Activated CD4-positive, alpha-beta T cell treated with anti-CD3 and anti-CD28 coated beads, Interleukin-2, amount 50 U/mL, for 1 hour (primary cell): ENCODE data around the gene LYPD6B.

ENCODE experiments used
- DNase-seq: peaks from one replicate; pipeline ENCODE4 v3.0.0-alpha.2; 2020

The LYPD6B gene

DNA sequence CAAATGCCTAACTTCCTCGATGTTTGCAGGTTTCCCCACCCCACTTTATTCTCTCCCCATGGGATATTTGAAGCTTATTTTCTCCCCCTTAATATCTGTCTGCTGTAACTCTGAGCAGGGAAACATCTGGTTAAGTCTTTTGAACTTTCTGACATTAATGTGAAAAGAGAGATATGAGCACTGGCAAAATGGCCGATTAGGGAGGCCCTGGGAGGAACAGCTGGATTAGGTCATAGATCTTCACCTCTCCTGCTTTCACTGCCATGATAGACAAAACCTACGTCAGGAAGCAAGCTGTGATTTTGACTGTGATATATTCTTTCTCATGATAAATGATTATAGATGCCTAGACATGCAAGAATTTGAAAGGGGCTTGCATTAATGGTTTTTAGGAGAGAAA, 43.6 kb downstream of the LYPD6B start:
- DNase-seq, result no peak

DNA sequence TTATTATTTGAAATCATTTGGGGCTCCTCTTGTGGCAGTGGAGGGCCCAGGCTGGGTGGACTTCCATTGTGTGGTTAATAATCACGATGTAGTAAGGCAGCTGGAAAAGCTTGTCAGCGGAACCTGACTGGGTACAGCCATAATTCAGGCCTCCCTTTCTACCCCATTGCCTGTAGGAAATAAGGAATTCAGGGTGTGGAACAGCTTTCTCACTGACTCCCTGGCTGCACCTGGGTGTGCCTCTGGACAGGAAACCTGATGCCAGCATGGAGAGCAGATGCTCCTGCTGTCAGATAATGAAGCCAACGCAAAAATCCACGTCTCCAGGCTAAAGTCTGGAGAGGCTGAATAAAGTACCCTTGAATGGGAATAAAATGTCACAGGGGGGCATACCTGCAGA, 44.2 kb downstream of the LYPD6B start:
- DNase-seq, result no peak

- DNase-seq, result no peak
Observed at GRCh38 chr2:149084924-149085795, 46.7 kb downstream of the LYPD6B start.

- DNase-seq, result no peak
Observed at GRCh38 chr2:149087751-149088150, 49.3 kb downstream of the LYPD6B start.

- DNase-seq, result no peak
Observed at GRCh38 chr2:149089068-149089467, 50.6 kb downstream of the LYPD6B start.

- DNase-seq, result no peak
Observed at GRCh38 chr2:149090706-149091105, 52.2 kb downstream of the LYPD6B start.

GRCh38 chr2:149093579-149093978, 55.1 kb downstream of the LYPD6B start:
- no peak for DNase-seq

GRCh38 chr2:149094217-149095015, 55.9 kb downstream of the LYPD6B start:
- DNase-seq, result no peak

GRCh38 chr2:149098701-149099100, 60.2 kb downstream of the LYPD6B start:
- no peak for DNase-seq

GRCh38 chr2:149099298-149099697, 60.8 kb downstream of the LYPD6B start:
- no peak for DNase-seq

DNA sequence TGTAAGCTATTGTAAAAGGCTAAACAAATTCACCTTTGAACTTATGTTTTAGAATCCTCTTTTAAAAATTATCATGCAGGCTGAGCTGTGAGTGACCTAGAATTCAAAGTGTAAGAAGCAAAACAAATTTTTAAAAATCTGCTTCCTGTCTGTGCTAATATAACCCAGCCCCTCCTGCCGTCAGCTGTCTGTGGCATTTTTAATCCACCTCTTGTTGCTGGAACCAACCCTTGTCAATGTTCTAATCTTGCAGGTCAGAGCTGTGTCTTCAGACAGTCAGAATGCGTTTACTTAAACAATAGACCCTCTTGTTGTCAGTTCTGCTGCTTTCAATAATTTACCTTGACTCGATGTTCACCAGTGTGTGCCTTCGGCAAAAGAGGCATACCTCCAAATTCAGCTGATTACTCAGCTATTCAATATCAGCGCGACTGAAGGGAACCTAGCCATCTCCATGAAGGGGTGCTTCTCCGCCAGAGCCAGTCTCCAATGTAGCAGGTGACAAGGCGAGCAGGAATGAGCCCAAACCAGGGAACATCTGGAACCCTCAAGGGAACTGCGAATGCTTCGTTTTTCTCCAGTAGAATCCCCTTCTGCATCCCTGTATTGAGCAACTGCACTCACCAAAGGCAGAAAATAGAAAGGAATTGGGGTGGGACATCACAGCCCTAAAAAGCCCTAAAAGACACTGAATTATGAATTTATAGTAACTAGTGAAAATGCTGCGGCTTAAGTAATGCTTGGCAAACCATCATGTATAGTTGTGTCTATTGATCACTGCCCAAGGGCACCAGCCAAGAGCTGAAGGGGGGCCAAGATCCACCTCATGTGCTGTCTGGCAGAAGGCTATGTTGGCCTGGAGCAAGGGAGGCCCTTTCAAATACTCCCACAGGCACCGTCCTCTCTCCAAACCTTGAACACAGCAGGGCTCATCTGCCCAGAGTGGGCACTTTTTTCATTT, 62.5 kb downstream of the LYPD6B start:
- no peak for DNase-seq

- DNase-seq, result no peak
Observed at GRCh38 chr2:149101818-149102217, 63.3 kb downstream of the LYPD6B start.

DNA sequence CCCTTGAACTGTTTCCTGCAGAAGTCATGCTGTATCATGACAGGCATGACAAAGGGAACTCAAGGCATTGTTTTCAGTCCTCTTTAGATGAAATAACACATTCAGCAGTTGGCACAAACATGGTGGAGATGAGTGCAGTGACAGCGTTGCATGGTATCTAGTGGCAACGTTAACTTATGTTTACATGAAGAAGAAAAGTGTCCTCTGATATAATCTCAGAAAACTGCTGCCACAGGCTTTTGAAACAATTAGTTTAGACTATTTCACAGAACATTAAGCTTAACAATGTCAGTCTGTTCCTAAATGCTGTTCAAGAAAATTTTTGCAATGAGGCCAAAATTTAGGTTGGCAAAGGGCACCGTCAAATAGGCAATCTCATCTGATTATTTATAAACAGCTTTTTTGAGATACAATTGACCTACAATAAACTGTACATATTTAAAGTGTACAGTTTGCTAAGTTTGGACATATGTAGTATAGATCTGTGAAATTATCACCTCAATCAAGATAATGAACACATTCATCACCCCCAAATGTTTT, 64.7 kb downstream of the LYPD6B start:
- DNase-seq, result no peak

GRCh38 chr2:149104221-149104620, 65.7 kb downstream of the LYPD6B start:
- DNase-seq, result no peak

DNA sequence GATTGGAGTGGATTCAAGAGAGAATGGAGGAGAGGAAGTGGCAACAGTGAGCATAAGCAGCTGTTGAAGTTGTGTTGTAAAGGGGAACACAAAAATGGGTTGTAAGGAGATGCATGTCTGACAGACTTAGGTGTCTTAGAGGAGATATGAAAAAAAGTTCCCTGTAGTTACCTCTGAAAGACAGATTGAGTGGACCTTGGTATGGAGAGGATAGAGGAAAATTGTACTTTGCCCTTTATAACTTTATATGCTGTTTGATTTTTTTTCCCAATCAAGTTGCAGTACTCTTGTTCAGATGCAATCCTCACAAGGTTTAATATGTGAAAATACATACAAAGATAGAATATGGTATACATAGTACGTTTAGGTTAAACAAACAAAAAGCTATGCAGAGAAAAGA, 73.6 kb downstream of the LYPD6B start:
- DNase-seq, result no peak

GRCh38 chr2:149112713-149113112, 74.2 kb downstream of the LYPD6B start:
- DNase-seq, result no peak

DNA sequence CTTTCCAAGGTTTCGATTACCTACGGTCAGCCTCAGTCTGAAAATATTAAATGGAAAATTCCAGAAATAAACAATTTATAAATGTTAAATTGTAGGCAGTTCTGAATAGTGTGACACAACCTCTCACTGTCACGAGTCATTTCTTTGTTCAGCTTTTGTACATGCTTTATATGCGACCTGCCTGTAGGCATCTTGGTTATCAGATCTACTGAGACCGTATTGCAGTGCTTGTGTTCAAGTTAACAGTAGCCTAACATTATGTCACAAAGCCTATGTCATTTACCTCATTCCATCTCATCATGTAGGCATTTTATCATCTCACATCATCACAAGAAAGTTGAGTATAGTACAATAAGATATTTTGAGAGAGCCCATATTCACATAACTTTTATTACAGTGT, 77.3 kb downstream of the LYPD6B start:
- no peak for DNase-seq

DNA sequence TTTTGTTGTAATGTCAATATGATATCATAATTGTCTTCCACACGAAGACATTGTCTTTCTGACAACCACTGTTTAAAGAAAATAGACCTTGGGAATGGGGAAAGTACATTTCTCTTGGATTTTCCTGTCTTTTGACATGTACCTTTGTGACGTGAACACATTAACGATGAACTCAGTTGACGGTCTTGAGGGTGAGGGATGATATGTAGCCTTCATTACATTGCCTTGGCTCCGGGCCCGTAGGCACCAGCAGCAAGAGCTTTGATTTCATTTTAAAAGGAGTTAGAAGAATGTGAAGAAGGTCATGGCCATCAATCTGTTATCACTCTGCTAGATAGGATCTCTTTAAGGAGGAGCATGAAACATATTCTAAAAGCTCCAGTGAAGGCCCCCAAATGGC, 80.9 kb downstream of the LYPD6B start:
- DNase-seq, result no peak

DNA sequence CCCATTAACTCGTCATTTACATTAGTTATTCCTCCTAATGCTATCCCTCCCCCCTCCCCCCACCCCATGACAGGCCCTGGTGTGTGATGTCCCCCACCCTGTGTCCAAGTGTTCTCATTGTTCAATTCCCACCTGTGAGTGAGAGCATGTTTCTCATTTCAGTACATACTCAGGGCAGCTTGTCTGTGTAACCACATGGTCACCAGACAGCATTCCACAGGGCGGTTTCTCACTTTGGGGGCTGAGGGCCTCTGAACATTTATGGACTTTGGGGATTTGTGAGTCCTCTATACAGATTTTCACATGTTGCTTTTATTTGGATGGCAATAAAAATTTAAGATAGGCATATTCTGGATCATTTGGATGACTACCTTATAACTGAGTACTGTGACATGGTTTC, 84.0 kb downstream of the LYPD6B start:
- no peak for DNase-seq

GRCh38 chr2:149125031-149125725, 86.7 kb downstream of the LYPD6B start:
- DNase-seq, result no peak

GRCh38 chr2:149129433-149129832, 90.9 kb downstream of the LYPD6B start:
- DNase-seq, result no peak

DNA sequence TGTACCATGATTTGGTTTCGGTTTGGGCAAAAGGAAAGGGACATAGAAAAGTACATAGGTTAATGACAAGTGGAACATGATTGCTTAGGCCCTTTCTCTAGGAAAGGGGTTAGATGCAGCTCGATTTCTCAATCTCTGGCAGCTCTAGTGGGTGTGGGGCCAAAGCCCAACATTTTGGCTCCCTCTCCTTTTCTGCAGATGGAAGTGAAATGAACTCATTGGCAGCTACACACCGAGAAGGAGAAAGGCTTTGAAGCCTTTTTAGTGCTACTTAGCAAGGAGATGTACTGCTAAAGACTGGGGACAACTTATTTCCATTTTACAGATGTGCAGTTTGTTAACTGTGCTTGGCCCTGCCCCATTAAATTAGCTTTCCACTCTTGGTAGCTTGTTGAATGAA, 93.8 kb downstream of the LYPD6B start:
- DNase-seq, result no peak
